Epithelial cell of proximal tubule (primary cell): Measurements from ENCODE around the gene EHD2. TPM values are rescaled to one million over a fixed set of nuclear protein-coding genes. Genes with fewer than 3 reads are reported as not detected.

Experiments used
- DNase-seq: peaks from one replicate; pipeline ENCODE4 v3.0.0-alpha.2; 2011; ENCODE audit warnings: low read depth
- H3K4me3 ChIP-seq: 2 replicates; pipeline ENCODE4 v1.5.1; 2011; ENCODE audit warnings: low read depth, mild to moderate bottlenecking, low read length
- CTCF ChIP-seq: conservative IDR thresholded peaks from 2 replicates; pipeline ENCODE4 v1.5.1; 2012; ENCODE audit warnings: low read depth, mild to moderate bottlenecking, low read length
- total RNA-seq: library from RNA; depleted of rRNA; stranded (reverse); fragments of >200 nt; gene quantifications from 2 replicates; pipeline ENCODE4 v1.2.3, GENCODE V29; 2015

The EHD2 gene
- total RNA-seq, 1 donor from 2014 or later, result 58.9 TPM

GRCh38 chr19:47698631-47699359 lies 14.4 kb upstream of the EHD2 start:
- H3K4me3 ChIP-seq, result no peak overlapping the region
- TF ChIP-seq CTCF, result no peak
- DNase-seq, result no peak

- no peak overlapping the region for H3K4me3 ChIP-seq
- TF ChIP-seq CTCF, result peak; percentile 78
- DNase-seq, result no peak
These were observed 13.8 kb upstream of the EHD2 start for GRCh38 chr19:47699360-47699917.

GRCh38 chr19:47700934-47701716 lies 12.1 kb upstream of the EHD2 start:
- H3K4me3 ChIP-seq, result no peak overlapping the region
- DNase-seq, result no peak
- no peak for TF ChIP-seq CTCF

GRCh38 chr19:47701717-47702552 lies 11.3 kb upstream of the EHD2 start:
- TF ChIP-seq CTCF, result no peak
- no peak for DNase-seq
- H3K4me3 ChIP-seq, result no peak overlapping the region

GRCh38 chr19:47702671-47703070 lies 10.6 kb upstream of the EHD2 start:
- no peak overlapping the region for H3K4me3 ChIP-seq
- DNase-seq, result no peak
- TF ChIP-seq CTCF, result no peak

- no peak for DNase-seq
- TF ChIP-seq CTCF, result no peak
- H3K4me3 ChIP-seq, result no peak overlapping the region
These were observed 9.9 kb upstream of the EHD2 start for GRCh38 chr19:47703301-47703700.
